ENCODE measurements around the gene KRT2. TPM values are rescaled to one million over a fixed set of nuclear protein-coding genes. Genes with fewer than 3 reads are reported as not detected.

Gene KRT2
- polyA plus RNA-seq, 2 donors, result 0.09 to 0.12 TPM

DNA sequence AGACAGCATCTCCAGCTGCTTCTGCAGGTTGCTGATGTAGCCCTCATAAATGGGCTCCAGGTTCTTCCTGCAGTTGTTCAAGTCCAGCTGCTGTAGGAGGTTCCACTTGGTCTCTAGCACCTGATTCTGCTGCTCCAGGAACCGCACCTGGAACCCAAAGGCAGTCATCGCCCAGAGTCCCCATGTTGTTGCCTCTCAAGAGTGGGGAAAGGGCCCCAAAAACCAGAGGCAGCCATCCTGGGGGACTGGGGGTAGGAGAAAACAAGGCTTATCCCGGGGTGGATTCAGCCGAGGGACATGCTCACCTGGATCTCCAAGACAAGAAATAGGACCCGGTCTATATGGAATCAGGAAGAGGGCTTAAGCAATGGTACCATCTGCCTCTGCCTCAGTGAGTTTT, 53.0 kb downstream of the KRT2 start:
- Histone ChIP-seq H3K4me3 (ENCODE audit: low read depth in 1 of 2, low read length in 2 of 2) (no peak overlapping the region), H3K27me3 (ENCODE audit: control insufficient read depth in 1 of 2, insufficient read depth in 2 of 2, low read length in 2 of 2) (no peaks in the 10 kb centered on the region), H3K9me3 (ENCODE audit: control insufficient read depth in 2 of 2, insufficient read depth in 1 of 2, low read depth in 1 of 2, low read length in 1 of 2) (peaks cover 0 to 4% of the 10 kb centered on the region in 2 donors), H3K27ac (ENCODE audit: low read depth in 2 of 2, low read length in 1 of 2) (no peak overlapping the region), H3K36me3 (ENCODE audit: control insufficient read depth in 2 of 2, insufficient read depth in 2 of 2, low read length in 1 of 2) (no peaks in the 10 kb centered on the region), H3K4me1 (ENCODE audit: control insufficient read depth in 2 of 2, insufficient read depth in 2 of 2, low read length in 1 of 2) (no peaks in the 10 kb centered on the region)
- WGBS, 2 donors, result 88 to 93% methylated on average over 5 of the region's 5 CpGs

Other genes starting within 250 kb of the KRT2 start
- gene KRT82, start 245.9 kb downstream of the KRT2 start, polyA plus RNA-seq, result not detected
- under 1 TPM; 0.08 to 0.19 TPM for gene KRT75, start 217.8 kb downstream of the KRT2 start, polyA plus RNA-seq
- gene KRT6B, start 200.1 kb downstream of the KRT2 start, polyA plus RNA-seq, result 100 to 1,000 TPM; 106 to 453 TPM
- 100 to 1,000 TPM; 229 to 427 TPM for gene KRT6C, start 178.4 kb downstream of the KRT2 start, polyA plus RNA-seq
- 1,000 to 10,000 TPM in 1 of 2 donors, 100 to 1,000 TPM in 1; 945 to 7,628 TPM for gene KRT6A, start 159.0 kb downstream of the KRT2 start, polyA plus RNA-seq
- gene KRT5, start 131.8 kb downstream of the KRT2 start, polyA plus RNA-seq, result 1,000 to 10,000 TPM; 3,653 to 6,695 TPM
- not detected for gene KRT71, start 99.1 kb downstream of the KRT2 start, polyA plus RNA-seq
- gene KRT74, start 78.4 kb downstream of the KRT2 start, polyA plus RNA-seq, result under 1 TPM; 0.07 to 0.24 TPM
- gene KRT72, start 50.7 kb downstream of the KRT2 start, polyA plus RNA-seq, result not detected
- gene KRT73, start 33.7 kb downstream of the KRT2 start, polyA plus RNA-seq, result not detected
- gene KRT1, start 28.2 kb upstream of the KRT2 start, polyA plus RNA-seq, result 10 to 100 TPM in 1 of 2 donors, 1 to 10 TPM in 1; 4.1 to 12.5 TPM
- under 1 TPM in 1 of 2 donors, not detected in 1; 0.06 TPM for gene KRT77, start 51.3 kb upstream of the KRT2 start, polyA plus RNA-seq
- under 1 TPM in 1 of 2 donors, not detected in 1; 0.05 TPM for gene KRT76, start 125.1 kb upstream of the KRT2 start, polyA plus RNA-seq
- 1 to 10 TPM; 1.9 to 2.4 TPM for gene KRT3, start 143.9 kb upstream of the KRT2 start, polyA plus RNA-seq
- over 10,000 TPM in 1 of 2 donors, 1,000 to 10,000 TPM in 1; 8,130 to 17,509 TPM for gene KRT4, start 161.9 kb upstream of the KRT2 start, polyA plus RNA-seq
- 1 to 10 TPM in 1 of 2 donors, under 1 TPM in 1; 0.75 to 1.8 TPM for gene KRT79, start 182.1 kb upstream of the KRT2 start, polyA plus RNA-seq
- 1,000 to 10,000 TPM in 1 of 2 donors, 100 to 1,000 TPM in 1; 633 to 1,998 TPM for gene KRT78, start 196.8 kb upstream of the KRT2 start, polyA plus RNA-seq